LNCaP clone FGC (cell line): ENCODE data around the gene C5.

Source experiments
- DNase-seq: peaks from one replicate; pipeline ENCODE4 v3.0.0-alpha.2; 2011; ENCODE audit warnings: low read depth
- H3K4me3 ChIP-seq: 2 replicates; pipeline ENCODE4 v1.5.1; 2011; ENCODE audit warnings: mild to moderate bottlenecking, low read depth, low read length, control low read depth
- TF ChIP-seq, protein P1 (sequence below): IDR thresholded peaks from 2 replicates; pipeline ENCODE4 v1.5.1; 2012; ENCODE audit warnings: mild to moderate bottlenecking; ENCODE audit not compliant: control insufficient read depth, insufficient read depth; ENCODE audit errors: extremely low read depth

Gene C5

GRCh38 chr9:120928015-120928482, 122.0 kb downstream of the C5 start:
- no peak overlapping the region for H3K4me3 ChIP-seq
- DNase-seq = no peak
- TF ChIP-seq, protein P1, sequence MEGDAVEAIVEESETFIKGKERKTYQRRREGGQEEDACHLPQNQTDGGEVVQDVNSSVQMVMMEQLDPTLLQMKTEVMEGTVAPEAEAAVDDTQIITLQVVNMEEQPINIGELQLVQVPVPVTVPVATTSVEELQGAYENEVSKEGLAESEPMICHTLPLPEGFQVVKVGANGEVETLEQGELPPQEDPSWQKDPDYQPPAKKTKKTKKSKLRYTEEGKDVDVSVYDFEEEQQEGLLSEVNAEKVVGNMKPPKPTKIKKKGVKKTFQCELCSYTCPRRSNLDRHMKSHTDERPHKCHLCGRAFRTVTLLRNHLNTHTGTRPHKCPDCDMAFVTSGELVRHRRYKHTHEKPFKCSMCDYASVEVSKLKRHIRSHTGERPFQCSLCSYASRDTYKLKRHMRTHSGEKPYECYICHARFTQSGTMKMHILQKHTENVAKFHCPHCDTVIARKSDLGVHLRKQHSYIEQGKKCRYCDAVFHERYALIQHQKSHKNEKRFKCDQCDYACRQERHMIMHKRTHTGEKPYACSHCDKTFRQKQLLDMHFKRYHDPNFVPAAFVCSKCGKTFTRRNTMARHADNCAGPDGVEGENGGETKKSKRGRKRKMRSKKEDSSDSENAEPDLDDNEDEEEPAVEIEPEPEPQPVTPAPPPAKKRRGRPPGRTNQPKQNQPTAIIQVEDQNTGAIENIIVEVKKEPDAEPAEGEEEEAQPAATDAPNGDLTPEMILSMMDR = no peak

DNA sequence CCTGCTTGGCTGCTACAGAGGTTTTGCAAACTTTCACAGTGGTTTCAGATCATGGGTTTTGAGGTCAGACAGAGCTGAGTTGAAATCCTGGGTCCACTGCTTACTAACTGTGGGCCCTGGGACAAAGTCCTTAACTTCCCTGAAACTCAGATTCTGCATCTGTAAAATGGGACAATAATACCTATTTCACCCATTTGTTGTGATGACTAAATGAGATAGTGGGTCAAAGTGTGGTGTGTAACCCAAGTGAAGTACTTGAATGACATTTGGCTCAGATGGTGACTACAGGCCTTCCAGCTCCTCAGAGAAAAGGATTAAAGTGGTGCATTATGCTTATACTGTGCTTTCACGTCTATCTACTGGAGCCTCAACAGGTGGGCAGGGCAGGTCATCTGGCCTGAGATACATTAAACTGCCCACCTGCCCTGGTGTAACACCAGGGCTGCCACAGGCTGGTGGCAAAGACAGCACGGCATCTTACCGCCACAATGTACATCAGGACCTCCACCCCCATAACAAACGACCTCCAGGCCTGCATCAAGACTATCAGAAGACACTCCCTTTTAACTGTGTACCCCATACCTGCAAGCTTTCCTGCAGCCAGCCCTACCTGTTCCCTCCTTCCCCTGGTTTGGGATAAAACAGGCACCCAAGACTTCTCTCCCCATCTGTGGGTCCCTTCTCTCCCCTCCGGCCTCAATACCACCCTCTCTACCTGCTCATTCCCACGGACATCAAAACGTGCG, 122.6 kb downstream of the C5 start:
- no peak overlapping the region for H3K4me3 ChIP-seq
- TF ChIP-seq, protein P1 = no peak
- DNase-seq = no peak

GRCh38 chr9:120926397-120926928, 123.6 kb downstream of the C5 start, which contains the start of gene TRAF1:
Gene TRAF1, minus strand, starts transcription at chr9:120926796. Its CDS starts 721 bp downstream, at chr9:120926075.
- no peak within 1 kb of the TSS for H3K4me3 ChIP-seq
- TF ChIP-seq, protein P1 = no peak
- DNase-seq = no peak

GRCh38 chr9:120925535-120926396, 124.3 kb downstream of the C5 start:
- TF ChIP-seq, protein P1 = no peak
- H3K4me3 ChIP-seq = no peak overlapping the region
- DNase-seq = no peak

- H3K4me3 ChIP-seq = no peak overlapping the region
- TF ChIP-seq, protein P1 = no peak
- no peak for DNase-seq
Measured at GRCh38 chr9:120924698-120925534, 125.2 kb downstream of the C5 start.
